VCaP (cell line): Measurements from ENCODE around the gene CHMP1A.

Experiments used
- H3K27ac ChIP-seq: fragments of 450-650 bp; 2 replicates; pipeline ENCODE4 v1.5.1; 2017
- TF ChIP-seq, protein P1 (sequence below): fragments of 450-650 bp; conservative IDR thresholded peaks from 2 replicates; pipeline ENCODE4 v1.5.1; 2017; ENCODE audit warnings: mild to moderate bottlenecking, moderate library complexity

The CHMP1A gene

DNA sequence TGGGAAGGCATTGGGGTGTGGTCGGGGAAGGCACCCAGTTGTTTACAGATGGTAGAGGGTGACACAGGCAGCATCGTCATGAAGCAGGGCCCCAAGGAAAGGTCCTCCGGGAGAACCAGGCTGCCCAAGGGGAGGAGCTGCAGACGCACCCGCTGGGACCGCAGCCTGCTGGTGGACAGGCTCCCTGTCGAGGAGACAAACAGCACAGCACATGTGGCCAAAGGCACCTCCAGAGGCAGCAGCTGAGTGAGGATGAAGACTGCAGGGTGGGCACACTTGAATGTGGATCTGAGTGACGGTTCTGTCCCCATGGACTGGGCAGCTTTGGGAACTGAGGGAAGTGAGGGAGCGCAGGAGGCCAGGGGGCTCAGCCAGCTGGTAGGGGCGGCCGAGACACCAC lies 12.4 kb downstream of the CHMP1A start:
- no peak overlapping the region for H3K27ac ChIP-seq
- TF ChIP-seq, protein P1, sequence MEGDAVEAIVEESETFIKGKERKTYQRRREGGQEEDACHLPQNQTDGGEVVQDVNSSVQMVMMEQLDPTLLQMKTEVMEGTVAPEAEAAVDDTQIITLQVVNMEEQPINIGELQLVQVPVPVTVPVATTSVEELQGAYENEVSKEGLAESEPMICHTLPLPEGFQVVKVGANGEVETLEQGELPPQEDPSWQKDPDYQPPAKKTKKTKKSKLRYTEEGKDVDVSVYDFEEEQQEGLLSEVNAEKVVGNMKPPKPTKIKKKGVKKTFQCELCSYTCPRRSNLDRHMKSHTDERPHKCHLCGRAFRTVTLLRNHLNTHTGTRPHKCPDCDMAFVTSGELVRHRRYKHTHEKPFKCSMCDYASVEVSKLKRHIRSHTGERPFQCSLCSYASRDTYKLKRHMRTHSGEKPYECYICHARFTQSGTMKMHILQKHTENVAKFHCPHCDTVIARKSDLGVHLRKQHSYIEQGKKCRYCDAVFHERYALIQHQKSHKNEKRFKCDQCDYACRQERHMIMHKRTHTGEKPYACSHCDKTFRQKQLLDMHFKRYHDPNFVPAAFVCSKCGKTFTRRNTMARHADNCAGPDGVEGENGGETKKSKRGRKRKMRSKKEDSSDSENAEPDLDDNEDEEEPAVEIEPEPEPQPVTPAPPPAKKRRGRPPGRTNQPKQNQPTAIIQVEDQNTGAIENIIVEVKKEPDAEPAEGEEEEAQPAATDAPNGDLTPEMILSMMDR, result no peak

DNA sequence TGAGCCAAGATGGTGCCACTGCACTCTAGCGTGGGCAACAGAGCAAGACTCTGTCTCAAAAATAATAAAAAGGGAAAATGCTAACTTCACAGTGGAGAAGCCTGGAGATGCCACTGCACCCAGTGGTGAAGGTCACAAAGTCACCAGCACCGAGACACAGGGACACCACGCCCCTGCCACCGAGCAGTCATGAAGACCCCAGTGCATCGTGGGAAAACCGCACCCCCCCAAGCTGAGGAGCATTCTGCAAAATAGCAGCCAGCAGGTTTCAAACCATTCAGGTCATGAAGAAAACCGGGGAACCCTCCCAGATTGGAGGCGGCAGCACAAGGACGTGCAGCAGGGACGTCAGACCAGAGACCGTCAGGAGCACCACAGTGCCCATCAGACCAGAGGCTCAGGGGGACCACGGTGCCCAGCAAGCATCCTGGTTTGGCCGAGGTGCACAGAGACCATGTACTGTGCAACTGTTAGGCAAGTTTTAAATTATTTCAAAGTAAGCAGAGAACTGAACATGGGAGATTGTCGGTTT lies 13.7 kb downstream of the CHMP1A start:
- H3K27ac ChIP-seq, result no peak overlapping the region
- TF ChIP-seq, protein P1, result no peak

DNA sequence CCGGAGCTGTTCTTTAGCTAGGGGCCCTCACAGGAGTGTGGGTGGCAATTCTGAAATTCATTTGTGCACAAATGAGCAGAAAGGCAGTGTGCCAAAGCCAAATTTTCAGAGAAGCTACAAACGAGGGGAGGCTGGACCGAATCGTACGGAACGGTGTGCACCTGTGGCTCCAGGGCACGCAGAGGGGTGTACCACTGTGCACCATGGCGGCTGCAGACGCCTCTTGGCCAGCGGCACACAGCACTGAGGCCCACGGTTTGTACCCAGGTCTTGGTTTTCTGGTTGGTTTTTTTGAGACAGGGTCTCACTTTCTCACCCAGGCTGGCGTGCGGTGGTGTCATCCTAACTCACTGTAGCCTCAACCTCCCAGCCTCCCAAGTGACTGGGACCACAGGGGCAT lies 14.9 kb downstream of the CHMP1A start:
- H3K27ac ChIP-seq, result no peak overlapping the region
- TF ChIP-seq, protein P1, result no peak

DNA sequence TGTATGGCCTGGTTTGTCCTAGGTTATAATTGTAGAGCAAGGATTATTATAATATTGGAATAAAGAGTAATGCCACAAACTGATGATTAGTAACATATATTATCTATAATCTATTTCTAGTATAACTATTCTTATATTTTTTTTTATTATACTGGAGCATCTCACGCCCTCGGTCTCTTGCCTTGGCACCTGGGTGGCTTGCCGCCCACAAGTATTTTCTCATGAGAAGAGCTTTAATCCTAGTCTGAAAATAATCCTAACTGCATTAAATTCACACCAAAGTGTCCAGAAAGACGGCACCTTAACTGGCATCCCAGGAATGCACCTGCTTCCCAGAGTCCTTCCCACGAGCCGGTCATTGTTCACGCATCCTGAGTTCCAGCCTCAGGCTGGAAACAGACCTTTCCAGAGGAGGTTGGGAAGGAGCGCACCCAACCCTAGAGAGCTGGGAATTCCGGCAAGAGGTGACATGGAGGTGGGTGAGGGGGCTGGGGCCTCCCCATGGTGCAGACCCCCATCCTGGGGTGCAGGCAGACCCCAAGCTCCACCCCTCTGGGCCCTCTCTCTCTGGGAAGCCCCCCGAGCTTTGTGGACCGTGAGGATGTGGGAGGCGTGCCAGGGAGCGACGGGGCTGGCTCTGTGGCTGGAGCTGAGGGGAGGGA lies 15.9 kb downstream of the CHMP1A start:
- TF ChIP-seq, protein P1, result peak; percentile 12
- no peak overlapping the region for H3K27ac ChIP-seq

DNA sequence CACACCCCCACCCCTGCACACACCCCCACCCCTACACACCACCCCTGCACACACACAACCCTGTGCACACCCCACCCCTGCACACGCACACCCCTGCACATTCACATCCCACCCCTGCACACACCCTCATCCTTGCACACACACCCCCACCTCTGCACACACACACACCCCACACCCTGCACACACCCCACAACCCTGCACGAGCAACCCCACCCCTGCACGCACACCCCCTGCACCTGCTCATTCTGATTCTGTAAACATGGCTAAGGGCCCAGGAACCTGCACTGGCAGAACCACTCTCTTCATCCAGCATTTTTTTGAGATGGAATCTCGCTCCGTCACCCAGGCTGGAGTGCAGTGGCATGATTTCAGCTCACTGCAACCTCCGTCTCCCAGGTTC lies 18.1 kb downstream of the CHMP1A start:
- H3K27ac ChIP-seq, result no peak overlapping the region
- TF ChIP-seq, protein P1, result no peak

DNA sequence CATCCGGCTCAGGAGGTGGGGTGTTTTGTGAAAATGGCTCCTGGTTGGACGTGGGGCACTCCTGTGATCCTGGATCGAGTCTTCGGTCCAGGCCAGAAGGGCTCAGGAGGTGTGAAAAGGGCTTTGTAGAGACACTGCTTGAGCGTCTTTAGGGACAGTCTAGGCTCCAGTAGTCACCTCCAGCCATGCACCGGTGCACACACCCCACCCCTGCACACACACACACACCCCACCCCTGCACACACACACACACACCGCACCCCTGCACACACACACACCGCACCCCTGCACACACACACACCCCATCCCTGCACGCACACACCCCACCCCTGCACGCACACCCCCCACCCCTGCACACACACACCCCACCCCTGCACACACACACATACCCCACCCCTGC lies 19.1 kb downstream of the CHMP1A start:
- TF ChIP-seq, protein P1, result no peak
- no peak overlapping the region for H3K27ac ChIP-seq

DNA sequence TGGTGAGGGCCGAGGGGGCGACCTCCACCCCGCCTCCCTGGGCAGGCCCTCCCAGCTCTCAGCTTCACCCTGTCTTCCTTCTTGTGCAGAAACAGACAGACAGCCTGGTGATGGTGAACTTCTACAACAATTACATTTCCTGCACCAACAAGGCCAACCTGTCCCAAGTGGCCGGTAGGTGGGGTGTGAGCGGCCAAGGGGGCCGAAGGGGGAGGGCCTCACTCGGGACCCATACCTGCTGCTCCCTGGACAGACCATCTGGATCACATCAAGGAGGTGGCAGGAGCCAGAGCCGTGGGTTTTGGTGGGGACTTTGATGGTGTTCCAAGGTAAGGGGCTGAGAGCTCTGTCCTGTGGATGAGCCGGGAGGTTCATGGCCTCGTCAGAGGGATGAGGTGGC lies 20.1 kb downstream of the CHMP1A start:
- no peak overlapping the region for H3K27ac ChIP-seq
- TF ChIP-seq, protein P1, result no peak
